Measurements from ENCODE around the gene ZNF557.

Gene ZNF557

DNA sequence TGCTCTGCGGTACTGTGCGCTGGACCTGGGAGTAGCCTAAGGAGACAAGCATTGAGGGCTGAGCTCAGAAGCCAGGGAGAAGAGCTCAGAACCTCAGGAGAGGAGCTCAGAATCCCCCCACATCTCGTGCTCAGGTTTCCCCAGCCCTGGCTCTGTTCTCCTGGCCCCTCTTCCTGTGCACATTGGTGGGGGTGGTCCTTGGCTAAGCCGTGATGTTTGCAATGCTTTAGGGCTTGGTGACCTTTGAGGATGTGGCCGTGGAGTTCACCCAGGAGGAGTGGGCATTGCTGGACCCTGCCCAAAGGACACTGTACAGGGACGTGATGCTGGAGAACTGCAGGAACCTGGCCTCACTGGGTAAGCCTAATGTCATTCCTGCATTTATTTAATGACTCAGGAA, 6.6 kb downstream of the ZNF557 start:
- DNase-seq = no peak

DNA sequence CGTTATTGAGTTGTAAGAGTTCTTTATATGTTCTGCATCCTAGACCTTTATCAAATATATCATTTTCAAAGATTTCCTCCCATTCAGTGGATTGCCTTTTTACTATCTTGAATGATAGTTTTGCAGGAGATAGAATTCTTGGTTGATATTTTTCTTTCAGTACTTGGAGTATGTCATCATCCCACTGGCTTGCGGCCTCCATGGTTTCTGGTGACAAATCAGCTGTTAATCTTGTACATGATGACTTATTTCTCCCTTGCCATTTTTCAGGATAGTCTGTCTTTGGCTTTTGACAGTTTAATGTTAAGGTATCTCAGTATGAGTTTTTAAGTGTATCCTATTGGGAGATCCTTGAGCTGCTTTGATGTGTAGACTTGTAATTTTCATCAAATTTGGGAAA, 8.5 kb downstream of the ZNF557 start:
- no peak for DNase-seq

DNA sequence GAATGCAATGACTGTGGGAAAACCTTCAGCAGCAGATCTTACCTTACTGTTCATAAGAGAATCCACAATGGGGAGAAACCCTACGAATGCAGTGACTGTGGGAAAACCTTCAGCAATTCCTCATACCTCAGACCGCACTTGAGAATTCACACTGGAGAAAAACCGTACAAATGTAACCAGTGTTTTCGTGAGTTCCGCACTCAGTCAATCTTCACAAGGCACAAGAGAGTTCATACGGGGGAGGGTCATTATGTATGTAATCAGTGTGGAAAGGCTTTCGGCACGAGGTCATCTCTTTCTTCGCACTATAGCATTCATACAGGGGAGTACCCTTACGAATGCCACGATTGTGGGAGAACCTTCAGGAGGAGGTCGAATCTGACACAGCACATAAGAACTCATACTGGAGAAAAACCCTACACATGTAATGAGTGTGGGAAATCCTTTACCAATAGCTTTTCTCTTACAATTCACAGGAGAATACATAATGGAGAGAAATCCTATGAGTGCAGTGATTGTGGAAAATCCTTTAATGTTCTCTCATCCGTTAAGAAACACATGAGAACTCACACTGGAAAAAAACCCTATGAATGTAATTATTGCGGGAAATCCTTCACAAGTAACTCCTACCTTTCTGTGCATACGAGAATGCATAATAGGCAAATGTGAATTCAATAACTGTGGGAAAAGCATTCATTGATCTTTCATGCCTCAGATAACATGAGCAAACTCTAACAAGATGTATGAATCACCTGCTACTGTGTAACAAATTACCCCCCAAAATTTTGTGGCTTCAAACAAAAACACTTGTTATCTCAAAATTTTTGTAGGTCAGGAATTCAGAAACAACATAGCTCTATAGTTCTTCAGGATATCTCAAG, 13.8 kb downstream of the ZNF557 start:
- no peak for DNase-seq

DNA sequence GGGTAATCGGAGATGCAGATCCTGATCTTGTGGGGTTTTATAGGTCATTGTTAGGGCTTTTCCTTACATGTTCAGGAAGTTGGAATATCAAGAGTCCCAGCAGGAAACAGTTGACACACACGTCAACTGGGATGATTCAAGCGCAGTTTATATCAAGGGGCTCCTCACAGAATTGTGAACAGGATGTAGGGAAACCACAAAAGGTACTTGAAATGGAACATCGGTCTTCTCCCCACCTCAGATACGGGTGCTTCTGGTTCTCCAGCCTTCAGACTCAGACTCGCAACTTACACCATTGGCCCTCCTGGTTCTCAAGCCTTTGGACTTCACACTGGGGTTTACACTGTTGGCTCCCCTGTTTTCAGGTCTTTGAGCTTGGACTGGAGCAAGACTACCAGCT, 19.5 kb downstream of the ZNF557 start:
- no peak for DNase-seq

DNA sequence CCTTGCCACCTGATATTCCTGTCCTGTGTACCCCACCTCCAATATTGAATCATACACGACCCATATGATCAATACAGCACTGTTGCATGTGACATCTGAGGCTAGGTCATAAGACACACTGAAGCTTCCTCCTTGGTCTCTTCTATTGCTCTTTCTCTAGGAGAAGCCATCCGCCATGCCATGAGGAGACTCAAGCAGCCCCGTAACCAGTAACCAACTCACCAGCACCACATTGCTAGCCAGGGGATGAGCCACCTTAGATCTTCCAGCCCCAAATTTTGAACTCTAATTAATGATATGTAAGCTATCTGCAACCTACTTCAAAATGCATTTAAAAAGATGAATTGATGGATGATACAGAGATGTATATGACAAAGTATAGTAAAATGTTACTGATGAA, 28.6 kb downstream of the ZNF557 start:
- no peak for DNase-seq

DNA sequence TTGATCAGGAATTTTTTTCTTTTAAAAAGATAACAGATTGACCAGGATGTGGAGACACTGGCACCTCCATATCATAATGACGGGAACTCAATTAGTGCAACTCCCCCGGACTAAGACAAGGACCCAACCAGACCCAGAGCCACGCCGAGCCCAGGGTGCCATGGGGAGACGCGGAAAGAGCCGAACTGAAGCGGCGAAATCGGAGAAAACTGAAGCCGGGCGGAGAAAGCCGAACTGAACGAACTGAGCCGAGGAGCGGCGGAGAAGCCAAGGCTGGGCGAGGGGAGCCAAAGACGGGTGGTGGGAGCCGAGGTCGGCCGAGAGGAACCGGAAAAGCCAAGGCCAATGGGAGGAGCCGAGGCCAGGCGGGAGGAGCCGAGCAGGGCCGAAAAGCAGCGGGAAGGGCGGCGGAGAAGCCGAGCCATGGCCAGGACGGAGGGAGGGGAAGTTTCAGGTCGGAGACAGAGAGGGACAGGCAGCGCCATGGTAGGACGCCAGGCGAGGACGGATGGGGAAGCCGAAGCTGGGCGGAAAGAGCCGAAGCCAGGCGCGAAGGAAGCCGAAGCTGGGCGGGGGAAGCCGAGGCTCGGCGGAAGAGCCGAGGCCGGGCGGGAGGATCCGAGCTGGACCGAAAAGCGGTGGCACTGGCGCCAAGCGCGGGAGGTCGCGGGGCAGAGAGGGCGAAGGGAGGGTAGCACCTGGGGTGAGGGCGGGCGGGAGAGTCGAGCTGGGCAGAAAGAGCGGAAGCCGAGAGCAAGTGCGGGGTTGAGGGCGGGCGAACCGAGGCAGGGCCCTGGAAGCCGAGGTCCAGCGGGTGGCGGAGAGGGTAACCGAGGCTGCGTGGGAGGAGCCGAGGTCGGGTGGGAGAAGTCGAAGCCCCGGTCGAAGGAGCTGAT, 29.4 kb downstream of the ZNF557 start:
- peak; percentile 92 for DNase-seq

DNA sequence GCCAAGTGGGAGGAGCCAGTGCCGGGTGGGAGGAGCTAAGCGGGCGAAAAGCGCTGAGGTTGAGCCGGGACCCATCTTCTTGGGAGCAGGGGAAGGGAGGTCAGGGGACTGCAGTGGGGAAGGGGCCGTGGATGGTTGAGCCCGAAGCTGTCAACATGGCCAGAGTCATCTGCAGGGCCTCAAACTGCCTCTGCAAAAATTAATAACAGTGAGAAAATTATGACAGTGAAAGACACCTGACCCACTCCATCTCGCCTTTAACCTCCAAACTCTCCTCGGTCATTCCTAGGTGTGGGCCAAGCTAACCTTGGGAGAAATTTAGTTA, 30.1 kb downstream of the ZNF557 start:
- peak; percentile 90 for DNase-seq

DNA sequence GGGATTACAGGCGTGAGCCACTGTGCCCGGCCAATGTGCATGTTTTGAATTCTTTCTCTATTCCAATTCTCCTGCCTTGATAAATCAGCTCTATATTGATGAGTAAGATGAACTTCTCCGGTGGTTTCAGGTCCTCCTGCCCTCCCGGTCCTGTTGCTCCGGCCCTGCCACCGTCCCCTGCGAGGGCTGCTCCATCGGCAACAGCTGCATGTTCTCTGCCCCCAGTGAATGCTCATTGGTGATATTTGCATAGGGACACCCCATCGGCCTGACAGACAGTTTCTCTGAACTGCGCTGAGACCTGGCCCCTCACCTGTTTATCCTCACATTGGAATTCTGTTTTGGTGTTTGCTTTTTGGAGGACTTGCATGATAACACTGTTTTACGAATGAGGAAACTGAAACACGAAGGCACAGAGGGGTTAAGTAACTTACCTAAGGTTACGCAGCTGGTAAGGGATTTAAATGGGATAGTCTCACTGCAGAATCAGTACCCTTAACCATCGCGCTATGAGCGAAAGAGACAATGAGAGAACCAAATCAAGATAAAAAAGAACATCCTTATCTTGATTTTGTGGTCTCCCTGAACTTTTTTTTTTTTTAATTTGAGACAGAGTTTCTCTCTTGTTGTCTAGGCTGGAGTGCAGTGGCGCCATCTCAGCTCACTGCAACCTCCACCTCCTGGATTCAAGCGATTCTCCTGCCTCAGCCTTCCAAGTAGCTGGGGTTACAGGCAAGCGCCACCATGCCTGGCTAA, 32.2 kb downstream of the ZNF557 start:
- no peak for DNase-seq

DNA sequence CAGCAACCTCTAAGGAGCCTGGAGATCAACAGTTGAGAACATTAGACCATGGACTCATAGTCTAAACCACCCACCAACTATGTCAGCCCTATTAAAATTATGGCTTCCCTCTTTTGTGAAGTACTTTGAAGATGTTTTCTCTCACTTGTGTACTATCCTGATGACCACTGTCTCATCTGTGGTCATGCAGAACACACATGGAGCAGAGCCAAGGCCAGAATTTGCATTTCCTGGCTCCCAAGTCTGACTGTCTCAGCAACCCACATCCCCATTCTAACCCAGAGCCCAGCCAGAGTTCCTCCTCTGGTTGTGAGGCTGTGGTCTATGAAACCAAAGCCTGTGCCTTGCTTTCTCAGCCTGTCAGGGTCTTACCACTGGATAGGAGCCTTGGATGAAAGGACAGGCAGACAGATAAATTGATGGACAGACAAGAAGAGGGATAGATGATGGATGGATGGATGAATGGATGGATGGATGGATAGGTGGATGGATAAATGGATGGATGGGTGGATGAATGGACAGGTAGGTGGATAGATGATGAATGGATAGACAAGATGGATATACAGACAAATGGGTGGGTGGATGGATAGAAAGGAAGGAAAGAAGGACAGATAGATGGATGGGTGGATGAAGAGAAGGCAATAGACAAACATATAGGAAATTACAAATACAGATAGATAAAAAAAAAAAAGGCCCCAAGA, 35.4 kb downstream of the ZNF557 start:
- DNase-seq = no peak

DNA sequence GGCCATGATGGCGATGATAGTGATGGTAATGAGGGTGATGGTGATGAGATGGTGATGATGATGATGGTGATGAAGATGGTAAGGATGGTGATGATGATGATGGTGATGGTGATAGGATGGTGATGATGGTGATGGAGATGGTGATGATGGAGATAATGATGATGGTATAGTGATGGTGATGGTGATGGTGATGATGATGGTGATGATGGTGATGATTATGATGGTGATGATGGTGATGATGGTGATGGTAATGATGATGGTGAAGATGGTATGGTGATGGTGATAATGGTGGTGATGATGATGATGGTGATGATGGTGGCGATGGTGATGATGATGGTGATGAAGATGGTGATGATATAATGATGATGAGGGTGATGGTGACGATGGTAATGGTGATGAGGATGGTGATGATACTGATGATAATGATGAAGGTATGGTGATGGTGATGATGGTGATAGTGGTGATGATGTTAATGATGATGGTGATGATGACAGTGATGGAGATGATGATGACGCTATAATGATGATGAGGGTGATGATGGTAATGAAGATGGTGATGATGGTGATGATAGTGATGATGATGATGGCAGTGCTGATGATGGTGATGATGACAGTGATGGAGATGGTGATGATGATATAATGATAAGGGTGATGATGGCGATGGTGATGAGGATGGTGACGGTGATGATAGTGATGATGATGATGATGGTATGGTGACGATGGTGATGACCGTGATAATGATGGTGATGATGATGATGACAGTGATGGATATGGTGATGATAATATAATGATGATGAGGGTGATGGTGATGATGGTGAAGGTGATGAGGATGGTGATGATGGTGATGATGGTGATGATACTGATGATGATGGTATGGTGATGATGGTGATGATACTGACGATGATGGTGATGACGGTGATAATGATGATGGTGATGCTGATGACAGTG, 37.5 kb downstream of the ZNF557 start:
- DNase-seq = no peak

DNA sequence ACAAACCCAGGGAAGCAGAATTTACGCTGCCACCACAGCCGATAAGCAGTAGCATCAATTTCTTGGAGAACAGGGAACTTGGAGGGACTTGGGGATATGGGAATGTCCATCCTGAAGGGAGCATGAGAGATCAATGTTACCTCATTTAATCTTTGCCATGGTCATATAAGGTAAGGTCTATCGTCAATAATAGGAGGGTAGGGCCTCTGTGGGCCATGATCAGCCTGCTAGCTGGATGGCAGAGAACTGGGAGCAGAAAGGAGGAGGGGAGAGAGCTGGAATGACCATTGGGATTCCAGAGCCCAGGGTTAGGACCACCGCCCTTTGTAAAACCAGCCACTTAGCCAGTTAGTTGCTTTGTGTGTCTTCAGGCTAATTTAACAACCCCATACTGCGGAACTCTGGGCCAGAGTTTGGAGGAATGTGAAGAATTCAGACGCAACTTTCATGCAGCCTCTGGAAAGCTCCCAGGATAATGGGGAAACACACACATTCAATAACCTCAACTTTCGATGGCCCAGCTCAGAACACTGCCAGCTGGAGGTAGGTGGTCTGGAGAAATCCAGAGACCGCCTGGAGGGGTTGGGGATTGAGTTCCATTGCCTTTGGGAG, 40.3 kb downstream of the ZNF557 start:
- no peak for DNase-seq

DNA sequence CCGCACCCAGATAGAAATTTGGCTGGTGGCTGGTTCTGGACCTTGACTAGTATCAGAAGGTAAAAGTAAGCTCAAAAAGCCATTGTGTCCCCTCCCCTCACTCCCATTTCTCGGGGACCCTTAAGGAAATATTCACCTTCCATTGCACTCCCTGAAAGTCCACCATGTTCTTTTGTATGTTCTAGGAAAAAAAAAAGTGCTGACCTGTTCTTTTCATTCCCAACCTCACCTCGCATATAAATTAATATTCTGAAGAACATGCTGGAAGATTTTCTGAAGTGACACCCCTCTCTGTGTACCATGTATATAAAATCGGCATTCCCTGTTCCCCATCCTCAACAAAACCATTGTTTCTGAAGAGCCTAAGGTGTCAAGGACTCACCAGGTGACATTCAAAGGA, 43.2 kb downstream of the ZNF557 start:
- DNase-seq = no peak

DNA sequence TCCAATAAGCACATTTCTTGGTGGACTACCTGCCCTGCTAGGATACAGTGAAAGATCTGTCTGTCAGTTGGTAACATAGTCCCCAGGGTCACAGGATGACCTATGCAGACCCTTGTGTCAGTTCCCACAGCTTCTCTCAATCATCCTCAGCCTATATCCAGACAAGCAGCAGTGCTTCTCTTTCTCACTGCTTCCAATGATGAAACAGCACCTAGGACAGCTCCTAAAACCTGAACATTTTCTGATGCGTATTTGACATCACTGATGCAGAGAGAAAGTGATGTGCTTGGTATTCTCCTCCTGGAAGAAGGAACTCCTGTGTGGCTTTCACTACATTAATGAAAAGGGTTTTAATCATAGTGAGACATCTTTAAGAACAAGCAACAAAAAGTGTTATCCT, 43.7 kb downstream of the ZNF557 start:
- DNase-seq = no peak

DNA sequence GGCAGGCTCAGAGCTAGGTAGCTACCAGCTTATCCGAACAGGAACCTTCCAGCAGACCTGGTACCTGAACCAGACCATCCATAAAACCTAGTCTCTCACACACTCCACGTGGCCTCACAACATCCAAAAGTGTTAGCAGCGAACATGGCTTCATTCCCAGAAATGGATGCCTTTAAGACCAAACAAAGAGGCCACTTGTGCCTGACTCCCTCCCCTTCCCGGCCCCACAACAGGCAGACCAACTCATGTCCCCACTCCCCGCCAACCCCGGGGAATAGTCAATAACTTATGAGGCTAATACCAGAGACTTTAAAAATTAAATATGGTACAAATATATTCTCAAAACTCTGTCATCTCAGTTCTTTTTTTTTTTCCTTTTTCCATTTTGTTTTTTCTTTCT, 46.2 kb downstream of the ZNF557 start:
- DNase-seq = no peak

DNA sequence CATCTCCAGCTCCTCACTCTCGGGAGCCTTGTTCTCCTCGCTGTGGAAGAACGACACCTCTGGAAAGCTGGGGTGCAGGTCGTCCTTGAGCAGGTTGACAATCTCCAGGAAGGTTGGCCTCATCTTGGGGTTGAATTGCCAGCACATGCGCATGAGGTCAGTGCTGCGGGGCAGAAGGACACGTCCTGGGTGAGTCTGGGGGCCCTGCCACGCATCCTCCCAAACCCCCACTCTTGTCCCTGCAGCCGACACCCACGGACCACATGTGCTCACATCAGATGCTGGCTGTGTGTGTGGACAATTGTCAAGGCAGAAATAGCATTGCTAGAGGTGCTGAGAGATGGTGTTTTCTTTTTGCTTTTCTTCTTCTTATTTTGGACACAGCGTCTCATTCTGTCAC, 47.7 kb downstream of the ZNF557 start:
- no peak for DNase-seq

DNA sequence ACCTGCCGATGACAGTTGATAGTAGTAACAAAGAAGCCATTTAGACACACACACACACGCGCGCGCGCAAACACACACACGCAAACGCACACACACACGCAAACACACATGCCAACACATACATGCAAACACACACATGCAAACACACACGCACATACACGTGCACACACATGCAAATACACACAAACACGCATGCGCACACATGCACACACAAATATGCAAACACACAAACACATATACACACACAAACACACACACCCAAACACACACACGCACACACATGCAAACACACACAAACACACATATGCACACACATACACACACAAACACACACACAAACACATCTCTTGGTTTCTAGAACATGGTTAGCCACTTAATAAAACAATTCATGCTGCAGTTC, 50.1 kb downstream of the ZNF557 start:
- DNase-seq = no peak

DNA sequence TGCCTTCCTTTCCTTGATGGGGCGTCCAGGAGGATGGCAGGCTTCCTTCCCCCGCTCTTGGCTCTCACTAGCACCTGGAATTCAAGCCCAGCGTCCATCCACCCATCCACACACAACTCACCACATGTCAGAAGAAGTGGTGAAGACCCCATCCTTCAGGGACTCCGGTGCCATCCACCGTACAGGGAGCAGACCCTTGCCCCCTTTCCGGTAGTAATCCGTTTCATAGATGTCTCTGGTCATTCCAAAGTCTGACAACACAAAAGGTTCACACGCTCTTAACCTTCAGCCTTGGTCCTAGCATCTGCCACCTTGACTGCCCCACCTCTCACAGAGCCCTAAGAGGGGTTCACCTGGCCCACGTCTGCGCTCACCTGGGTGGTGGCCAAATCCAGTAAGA, 51.0 kb downstream of the ZNF557 start:
- no peak for DNase-seq

DNA sequence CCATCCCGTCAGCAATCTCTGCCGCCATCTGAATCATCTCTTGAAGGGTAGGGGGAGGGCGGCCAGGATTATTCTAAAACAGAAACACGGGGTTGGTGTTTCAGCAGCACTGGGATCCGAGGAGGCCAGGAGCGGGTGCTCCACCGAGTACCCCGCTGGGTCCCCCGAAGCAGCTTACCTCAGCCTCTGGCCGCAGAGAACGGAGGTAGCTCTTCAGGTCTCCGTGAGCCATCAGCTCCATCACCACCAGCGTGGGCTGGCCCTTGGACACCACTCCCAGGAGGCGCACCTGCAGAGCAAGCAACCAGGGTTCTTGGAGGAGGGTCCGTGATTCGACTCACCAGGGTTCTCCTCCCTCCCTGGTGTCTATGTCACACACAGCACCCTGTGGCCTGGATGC, 53.2 kb downstream of the ZNF557 start:
- DNase-seq = no peak

DNA sequence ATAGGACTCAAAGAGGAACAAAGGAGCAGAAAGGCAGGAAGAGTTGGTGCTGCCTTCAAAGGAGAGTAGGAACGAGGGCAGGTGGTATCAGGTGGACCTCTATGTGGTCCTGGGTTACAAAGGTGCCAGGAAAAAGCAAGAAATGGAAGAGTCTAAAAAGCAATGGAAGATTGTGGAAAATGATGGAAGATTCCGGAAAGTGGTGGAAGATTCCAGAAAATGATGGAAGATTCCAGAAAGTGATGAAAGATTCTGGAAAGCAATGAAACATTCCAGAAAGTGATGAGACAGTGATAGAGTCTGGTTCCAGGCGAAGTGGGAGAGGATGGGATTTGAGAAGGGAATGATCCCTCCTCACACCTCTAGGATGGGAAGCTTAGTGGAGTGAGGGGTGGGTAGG, 55.3 kb downstream of the ZNF557 start:
- no peak for DNase-seq

DNA sequence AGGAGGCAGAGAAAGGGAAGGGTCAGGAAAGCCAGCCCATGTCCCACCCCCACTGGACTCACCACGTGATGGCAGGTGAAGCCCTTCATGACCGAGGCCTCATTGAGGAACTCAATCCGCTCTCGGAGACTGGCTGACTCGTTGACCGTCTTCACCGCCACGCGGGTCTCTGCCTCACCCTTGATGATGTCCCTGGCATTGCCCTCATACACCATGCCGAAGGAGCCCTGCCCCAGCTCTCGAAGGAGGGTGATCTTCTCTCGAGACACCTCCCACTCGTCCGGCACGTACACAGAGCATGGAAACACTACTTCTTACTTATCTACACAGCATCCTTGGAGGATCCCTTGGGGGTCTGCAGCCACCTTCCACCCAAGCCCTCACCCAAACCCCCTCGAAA, 55.7 kb downstream of the ZNF557 start:
- no peak for DNase-seq

DNA sequence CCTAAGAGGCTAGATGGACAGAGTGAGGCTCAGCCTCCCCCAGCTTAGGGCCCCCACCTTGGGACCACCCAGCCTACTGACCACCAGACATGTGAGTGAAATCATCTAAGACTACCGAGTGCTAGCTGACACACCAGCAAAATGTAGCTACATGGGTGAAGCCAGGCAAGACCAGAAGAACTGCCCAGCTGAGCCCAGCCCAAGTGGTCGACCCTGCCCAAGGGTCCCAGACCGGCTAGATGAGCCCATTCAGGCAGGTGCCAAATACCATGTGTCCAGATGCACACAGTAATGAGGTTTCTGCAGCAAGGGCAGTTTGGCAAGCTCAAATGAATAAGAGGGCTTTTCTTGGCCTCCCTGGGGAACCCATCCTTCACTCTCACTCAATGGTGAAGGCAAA, 56.6 kb downstream of the ZNF557 start:
- no peak for DNase-seq
